H7 (cell line): ENCODE measurements around the gene PALMD. TPM values are rescaled to one million over a fixed set of nuclear protein-coding genes. Genes with fewer than 3 reads are reported as not detected.

Source experiments
- DNase-seq: peaks from one replicate; pipeline ENCODE4 v3.0.0; 2012
- H3K27me3 ChIP-seq: 2 replicates; pipeline ENCODE4 v1.6.0; 2011; ENCODE audit warnings: mild to moderate bottlenecking, low read length; ENCODE audit not compliant: control insufficient read depth, insufficient read depth
- H3K36me3 ChIP-seq: replicated peaks from 2 replicates; pipeline ENCODE4 v1.5.1; 2011; ENCODE audit warnings: low read length; ENCODE audit not compliant: control insufficient read depth, insufficient read depth
- H3K4me3 ChIP-seq: 2 replicates; pipeline ENCODE4 v1.5.1; 2011; ENCODE audit warnings: low read depth, mild to moderate bottlenecking, control low read depth, low read length, moderate library complexity; ENCODE audit not compliant: insufficient read depth
- total RNA-seq: library from RNA; depleted of rRNA; stranded (reverse); fragments of >200 nt; shearing (Covaris generic); gene quantifications from 2 replicates; pipeline ENCODE4 v1.2.3, GENCODE V29; 2014

PALMD gene
- total RNA-seq, 1 experiment from 2014 or later: not detected

GRCh38 chr1:99660496-99660895, 14.6 kb downstream of the PALMD start:
- no peaks in the 10 kb centered on the region for H3K36me3 ChIP-seq
- H3K4me3 ChIP-seq: no peak overlapping the region
- H3K27me3 ChIP-seq: no peaks in the 10 kb centered on the region
- DNase-seq: no peak

GRCh38 chr1:99661780-99662179, 15.9 kb downstream of the PALMD start:
- DNase-seq: no peak
- no peak overlapping the region for H3K4me3 ChIP-seq
- H3K36me3 ChIP-seq: no peaks in the 10 kb centered on the region
- H3K27me3 ChIP-seq: no peaks in the 10 kb centered on the region

GRCh38 chr1:99662539-99663080, 16.7 kb downstream of the PALMD start:
- H3K27me3 ChIP-seq: no peaks in the 10 kb centered on the region
- no peak for DNase-seq

GRCh38 chr1:99663501-99663900, 17.6 kb downstream of the PALMD start:
- no peaks in the 10 kb centered on the region for H3K36me3 ChIP-seq
- DNase-seq: no peak
- no peak overlapping the region for H3K4me3 ChIP-seq
- no peaks in the 10 kb centered on the region for H3K27me3 ChIP-seq

More at GRCh38 chr1:99662539-99663080, 16.7 kb downstream of the PALMD start:
- no peaks in the 10 kb centered on the region for H3K36me3 ChIP-seq
- H3K4me3 ChIP-seq: no peak overlapping the region

- Histone ChIP-seq H3K27me3 (no peaks in the 10 kb centered on the region), H3K4me3 (no peak overlapping the region), H3K36me3 (no peaks in the 10 kb centered on the region)
- no peak for DNase-seq
These were observed 19.3 kb downstream of the PALMD start for GRCh38 chr1:99665212-99665611.

- H3K36me3 ChIP-seq: no peaks in the 10 kb centered on the region
- no peak for DNase-seq
- no peak overlapping the region for H3K4me3 ChIP-seq
- no peaks in the 10 kb centered on the region for H3K27me3 ChIP-seq
These were observed 23.5 kb downstream of the PALMD start for GRCh38 chr1:99669376-99669775.

GRCh38 chr1:99669821-99670220, 23.9 kb downstream of the PALMD start:
- H3K4me3 ChIP-seq: no peak overlapping the region

GRCh38 chr1:99670583-99670982, 24.7 kb downstream of the PALMD start:
- no peaks in the 10 kb centered on the region for H3K36me3 ChIP-seq
- H3K4me3 ChIP-seq: no peak overlapping the region
- no peak for DNase-seq

More at GRCh38 chr1:99669821-99670220, 23.9 kb downstream of the PALMD start:
- no peaks in the 10 kb centered on the region for H3K27me3 ChIP-seq
- no peak for DNase-seq
- no peaks in the 10 kb centered on the region for H3K36me3 ChIP-seq

GRCh38 chr1:99672038-99672437, 26.1 kb downstream of the PALMD start:
- no peaks in the 10 kb centered on the region for H3K27me3 ChIP-seq
- H3K36me3 ChIP-seq: no peaks in the 10 kb centered on the region
- no peak for DNase-seq
- no peak overlapping the region for H3K4me3 ChIP-seq

More at GRCh38 chr1:99670583-99670982, 24.7 kb downstream of the PALMD start:
- no peaks in the 10 kb centered on the region for H3K27me3 ChIP-seq

- Histone ChIP-seq H3K27me3 (no peaks in the 10 kb centered on the region), H3K4me3 (no peak overlapping the region), H3K36me3 (no peaks in the 10 kb centered on the region)
- DNase-seq: no peak
These were observed 26.8 kb downstream of the PALMD start for GRCh38 chr1:99672530-99673213.

- Histone ChIP-seq H3K27me3 (no peaks in the 10 kb centered on the region), H3K36me3 (no peaks in the 10 kb centered on the region), H3K4me3 (no peak overlapping the region)
- no peak for DNase-seq
These were observed 27.4 kb downstream of the PALMD start for GRCh38 chr1:99673315-99673714.

GRCh38 chr1:99674115-99675064, 28.5 kb downstream of the PALMD start:
- no peak overlapping the region for H3K4me3 ChIP-seq
- no peaks in the 10 kb centered on the region for H3K36me3 ChIP-seq
- DNase-seq: no peak
- H3K27me3 ChIP-seq: no peaks in the 10 kb centered on the region

- Histone ChIP-seq H3K27me3 (no peaks in the 10 kb centered on the region), H3K4me3 (no peak overlapping the region), H3K36me3 (no peaks in the 10 kb centered on the region)
- no peak for DNase-seq
These were observed 29.4 kb downstream of the PALMD start for GRCh38 chr1:99675292-99675691.

- Histone ChIP-seq H3K27me3 (no peaks in the 10 kb centered on the region), H3K4me3 (no peak overlapping the region), H3K36me3 (no peaks in the 10 kb centered on the region)
- no peak for DNase-seq
These were observed 30.1 kb downstream of the PALMD start for GRCh38 chr1:99675994-99676393.

GRCh38 chr1:99676876-99677275, 31.0 kb downstream of the PALMD start:
- H3K27me3 ChIP-seq: no peaks in the 10 kb centered on the region
- no peak overlapping the region for H3K4me3 ChIP-seq
- DNase-seq: no peak
- H3K36me3 ChIP-seq: no peaks in the 10 kb centered on the region
